Neural cell (in vitro differentiated cells): ENCODE results near the gene TPSAB1. TPM values are rescaled to one million over a fixed set of nuclear protein-coding genes. Genes with fewer than 3 reads are reported as not detected.

Experiments used
- H2AFZ ChIP-seq: fragments of 200-600, 300-800 bp; sonication (generic), shearing (Covaris generic); 2 replicates; pipeline ENCODE4 v1.6.0; 2014; ENCODE audit warnings: low read depth, mild to moderate bottlenecking, antibody characterized with exemption, low read length, moderate library complexity
- H3F3A ChIP-seq: fragments of 200-600 bp; shearing (Covaris generic); 2 replicates; pipeline ENCODE4 v1.6.1; 2016; ENCODE audit warnings: mild to moderate bottlenecking, moderate library complexity, mixed read lengths, antibody characterized with exemption, low read length; ENCODE audit not compliant: insufficient read depth, poor library complexity, severe bottlenecking
- H3K27ac ChIP-seq: fragments of 200-600, 300-800 bp; sonication (generic), shearing (Covaris generic); 2 replicates; pipeline ENCODE4 v1.5.1; 2014; ENCODE audit warnings: mild to moderate bottlenecking, low read length, moderate library complexity
- H3K27me3 ChIP-seq: fragments of 300-800, 200-600 bp; sonication (generic), shearing (Covaris generic); 2 replicates; pipeline ENCODE4 v1.6.0; 2014; ENCODE audit warnings: mild to moderate bottlenecking, low read depth, low read length, moderate library complexity; ENCODE audit not compliant: insufficient read depth
- H3K36me3 ChIP-seq: fragments of 300-800, 200-600 bp; sonication (generic), shearing (Covaris generic); 2 replicates; pipeline ENCODE4 v1.5.1; 2014; ENCODE audit warnings: mild to moderate bottlenecking, antibody characterized with exemption, low read length, moderate library complexity; ENCODE audit not compliant: insufficient read depth
- H3K4me2 ChIP-seq: fragments of 300-800, 200-600 bp; sonication (generic), shearing (Covaris generic); 2 replicates; pipeline ENCODE4 v1.6.0; 2014; ENCODE audit warnings: mild to moderate bottlenecking, low read length
- H3K4me3 ChIP-seq: fragments of 300-800, 200-600 bp; sonication (generic), shearing (Covaris generic); 2 replicates; pipeline ENCODE4 v1.5.1; 2014; ENCODE audit warnings: mild to moderate bottlenecking, low read length, moderate library complexity
- H3K79me2 ChIP-seq: fragments of 200-600 bp; shearing (Covaris generic); replicated peaks from 2 replicates; pipeline ENCODE4 v1.6.0; 2014; ENCODE audit warnings: mild to moderate bottlenecking, low read length, moderate library complexity; ENCODE audit not compliant: insufficient read depth
- H3K9ac ChIP-seq: fragments of 300-800, 200-600 bp; sonication (generic), shearing (Covaris generic); 2 replicates; pipeline ENCODE4 v1.6.1; 2016; ENCODE audit warnings: mild to moderate bottlenecking, low read length, mixed read lengths
- H3K9me2 ChIP-seq: fragments of 200-600 bp; shearing (Covaris generic); 2 replicates; pipeline ENCODE4 v1.6.1; 2016; ENCODE audit warnings: mild to moderate bottlenecking, low read length, mixed read lengths; ENCODE audit not compliant: insufficient read depth
- H3K9me3 ChIP-seq: fragments of 200-600, 300-800 bp; sonication (generic), shearing (Covaris generic); 2 replicates; pipeline ENCODE4 v1.6.1; 2016; ENCODE audit warnings: mild to moderate bottlenecking, mixed run types, low read length, moderate library complexity, mixed read lengths
- H4K20me1 ChIP-seq: fragments of 200-600 bp; shearing (Covaris generic); 2 replicates; pipeline ENCODE4 v1.6.1; 2016; ENCODE audit warnings: mild to moderate bottlenecking, mixed run types; ENCODE audit not compliant: insufficient read depth
- CTCF ChIP-seq: fragments of 450-650 bp; IDR thresholded peaks from 2 replicates; pipeline ENCODE4 v1.5.1; 2014; ENCODE audit warnings: antibody characterized with exemption, mild to moderate bottlenecking, moderate library complexity; ENCODE audit not compliant: poor library complexity, severe bottlenecking
- EP300 ChIP-seq: fragments of 450-650 bp; conservative IDR thresholded peaks from 2 replicates; pipeline ENCODE4 v1.6.1; 2014; ENCODE audit warnings: antibody characterized with exemption, mild to moderate bottlenecking, moderate library complexity; ENCODE audit not compliant: poor library complexity, severe bottlenecking
- EZH2 ChIP-seq: fragments of 200-600, 300-800 bp; shearing (Covaris generic), sonication (generic); IDR thresholded peaks from 2 replicates; pipeline ENCODE4 v1.6.1; 2014; ENCODE audit warnings: antibody characterized with exemption, low read length, borderline replicate concordance, mild to moderate bottlenecking; ENCODE audit not compliant: insufficient read depth, poor library complexity, severe bottlenecking
- MXI1 ChIP-seq: fragments of 450-650 bp; conservative IDR thresholded peaks from 2 replicates; pipeline ENCODE4 v1.6.1; 2014; ENCODE audit warnings: antibody characterized with exemption, mild to moderate bottlenecking; ENCODE audit not compliant: poor library complexity, severe bottlenecking
- POLR2AphosphoS5 ChIP-seq: IDR thresholded peaks from 2 replicates; pipeline ENCODE4 v1.6.1; 2012
- RAD21 ChIP-seq: fragments of 450-650 bp; conservative IDR thresholded peaks from 2 replicates; pipeline ENCODE4 v1.6.1; 2014; ENCODE audit warnings: antibody characterized with exemption, mild to moderate bottlenecking, moderate library complexity
- REST ChIP-seq: IDR thresholded peaks from 2 replicates; pipeline ENCODE4 v1.6.1; 2012; ENCODE audit warnings: borderline replicate concordance
- SMC3 ChIP-seq: fragments of 450-650 bp; conservative IDR thresholded peaks from 2 replicates; pipeline ENCODE4 v1.6.1; 2014; ENCODE audit warnings: antibody characterized with exemption, mild to moderate bottlenecking, moderate library complexity; ENCODE audit not compliant: poor library complexity
- TAF1 ChIP-seq: IDR thresholded peaks from 2 replicates; pipeline ENCODE4 v1.6.1; 2012; ENCODE audit warnings: low read depth
- polyA plus RNA-seq: library from polyadenylated mRNA; depleted of rRNA; stranded (reverse); fragments of >200 nt; gene quantifications from 2 replicates; pipeline ENCODE4 v1.2.3, GENCODE V29; 2014

The TPSAB1 gene
- polyA plus RNA-seq, 1 donor from 2014 or later, result not detected

GRCh38 chr16:1213231-1213630 is 27.3 kb upstream of the TPSAB1 start:
- Histone ChIP-seq H3K36me3 (no peaks in the 10 kb centered on the region), H3F3A (no peaks in the 10 kb centered on the region), H3K9ac (no peak overlapping the region), H3K27me3 (no peaks in the 10 kb centered on the region), H3K27ac (no peak overlapping the region), H3K9me3 (no peaks in the 10 kb centered on the region), H3K9me2 (no peaks in the 10 kb centered on the region), H2AFZ (no peak overlapping the region), H3K4me2 (no peak overlapping the region), H3K4me3 (no peak overlapping the region), H3K79me2 (no peaks in the 10 kb centered on the region), H4K20me1 (no peaks in the 10 kb centered on the region)
- TF ChIP-seq TAF1 (no peak), REST (no peak), MXI1 (no peak), EP300 (no peak), EZH2 (no peak), RAD21 (no peak), POLR2AphosphoS5 (no peak)

GRCh38 chr16:1213796-1214372 is 26.6 kb upstream of the TPSAB1 start:
- Histone ChIP-seq H3K36me3 (no peaks in the 10 kb centered on the region), H3K79me2 (no peaks in the 10 kb centered on the region), H3K4me3 (no peak overlapping the region), H3K27me3 (no peaks in the 10 kb centered on the region), H3K4me2 (no peak overlapping the region), H3F3A (no peaks in the 10 kb centered on the region), H4K20me1 (no peaks in the 10 kb centered on the region), H3K9me2 (no peaks in the 10 kb centered on the region), H3K9ac (no peak overlapping the region), H2AFZ (no peak overlapping the region), H3K9me3 (no peaks in the 10 kb centered on the region), H3K27ac (no peak overlapping the region)
- TF ChIP-seq POLR2AphosphoS5 (no peak), EP300 (no peak), REST (no peak), MXI1 (no peak), CTCF (no peak), SMC3 (no peak), TAF1 (no peak), RAD21 (no peak), EZH2 (no peak)
